Glomerular endothelial cell (primary cell): ENCODE data around the gene TRERF1. TPM values are rescaled to one million over a fixed set of nuclear protein-coding genes. Genes with fewer than 3 reads are reported as not detected.

Experiments
- DNase-seq: peaks from one replicate; pipeline ENCODE4 v3.0.0-alpha.2; 2011; ENCODE audit warnings: low read depth, low spot score; ENCODE audit errors: extremely low read depth
- total RNA-seq: library from RNA; depleted of rRNA; stranded (reverse); fragments of >200 nt; gene quantifications from 2 replicates; pipeline ENCODE4 v1.2.3, GENCODE V29; 2015

TRERF1 gene
- total RNA-seq, 1 donor from 2014 or later = 2.5 TPM

DNA sequence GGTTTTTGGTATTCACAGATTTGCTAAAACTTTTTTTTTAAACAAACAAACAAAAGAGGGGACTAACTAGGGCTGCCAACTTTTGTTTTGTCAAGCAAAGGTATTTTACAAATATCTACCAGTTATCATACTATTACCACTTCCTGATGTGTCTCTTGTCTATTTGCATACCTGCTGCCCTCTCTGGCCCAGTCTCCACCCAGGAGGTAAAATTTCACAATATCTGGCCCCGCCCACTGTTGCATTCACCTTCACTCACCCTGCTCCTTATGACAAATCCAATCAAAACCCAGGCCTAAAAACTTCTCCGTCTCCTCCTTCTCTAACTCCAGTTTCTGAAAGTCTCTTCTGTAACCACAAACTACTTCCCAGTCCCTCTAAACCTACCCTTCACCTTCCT is 82.2 kb downstream of the TRERF1 start:
- no peak for DNase-seq

GRCh38 chr6:42368181-42368580 is 83.5 kb downstream of the TRERF1 start:
- DNase-seq = no peak

DNA sequence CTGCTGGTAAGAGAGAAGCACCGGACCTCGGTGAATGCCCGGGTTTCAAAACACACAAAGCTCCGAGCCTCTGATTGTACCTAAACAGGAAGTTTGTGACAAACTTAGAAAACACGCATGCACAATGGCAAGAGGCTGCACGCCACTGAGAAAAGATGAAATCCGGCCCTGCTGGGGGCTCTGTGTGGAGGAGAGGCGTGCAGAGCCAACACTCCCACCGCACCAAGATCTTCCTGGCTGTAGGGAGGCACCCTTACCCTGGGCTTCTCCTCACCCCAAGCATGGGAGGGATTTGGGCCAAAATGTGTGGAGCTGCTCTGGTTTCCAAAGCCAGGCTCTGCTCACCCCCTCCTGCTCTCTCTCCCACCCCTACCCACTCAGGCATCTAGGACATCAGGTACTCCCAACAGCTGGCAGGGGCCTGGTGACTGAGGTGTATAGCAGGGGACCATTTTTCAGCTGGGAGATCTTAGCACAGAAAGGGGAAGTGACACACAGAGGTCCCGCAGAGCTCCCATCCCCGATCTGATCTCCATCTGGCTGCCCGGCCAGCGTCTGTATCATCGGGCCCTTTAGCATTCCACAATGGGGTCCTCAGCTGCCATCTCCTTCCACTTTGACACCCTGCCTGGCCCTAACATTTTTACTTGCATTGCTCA is 84.2 kb downstream of the TRERF1 start:
- DNase-seq = no peak

- DNase-seq = no peak
Measured at GRCh38 chr6:42366999-42367352, 84.8 kb downstream of the TRERF1 start.

GRCh38 chr6:42366011-42366705 is 85.6 kb downstream of the TRERF1 start:
- DNase-seq = no peak

- DNase-seq = no peak
Measured at GRCh38 chr6:42365021-42365420, 86.7 kb downstream of the TRERF1 start.

GRCh38 chr6:42363926-42364849 is 87.5 kb downstream of the TRERF1 start:
- DNase-seq = no peak

GRCh38 chr6:42361036-42361435 is 90.7 kb downstream of the TRERF1 start:
- no peak for DNase-seq

DNA sequence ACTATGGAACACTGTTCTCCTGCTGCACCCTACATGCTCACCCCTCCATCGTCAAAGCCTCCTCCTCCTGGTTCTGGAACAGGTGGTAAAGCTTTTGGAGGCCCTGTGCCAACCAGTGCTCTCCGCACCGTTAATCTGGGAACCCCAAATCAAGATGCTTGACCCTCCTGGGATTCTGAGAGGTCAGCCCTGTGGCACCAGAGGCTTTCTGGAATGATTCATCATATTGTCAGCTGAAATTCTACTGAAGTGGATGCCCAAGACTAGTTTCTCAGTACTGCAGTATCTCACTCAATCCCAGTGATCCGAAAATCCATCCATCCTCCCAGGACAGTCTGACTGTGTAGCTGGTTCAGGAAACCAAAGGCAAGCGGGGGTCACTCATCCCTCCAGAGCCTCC is 92.7 kb downstream of the TRERF1 start:
- no peak for DNase-seq

DNA sequence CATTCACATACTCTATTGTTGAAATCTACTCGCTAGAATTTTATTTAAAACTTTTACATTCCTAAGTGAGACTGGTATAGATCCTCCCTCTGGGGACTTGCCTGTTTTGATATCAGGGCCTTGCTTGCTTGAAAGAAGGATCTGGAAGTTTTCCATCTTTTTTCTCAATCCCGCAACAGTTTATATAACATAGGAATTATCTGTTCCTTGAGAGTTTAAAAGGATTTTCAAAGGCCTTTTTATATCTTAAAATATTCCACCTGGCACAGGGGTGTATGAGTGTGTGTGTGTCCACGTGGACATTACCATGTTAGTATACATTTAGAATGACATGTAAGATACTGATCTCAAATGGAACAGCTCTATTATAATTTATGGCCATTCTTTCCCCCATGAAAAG is 96.3 kb downstream of the TRERF1 start:
- DNase-seq = no peak

DNA sequence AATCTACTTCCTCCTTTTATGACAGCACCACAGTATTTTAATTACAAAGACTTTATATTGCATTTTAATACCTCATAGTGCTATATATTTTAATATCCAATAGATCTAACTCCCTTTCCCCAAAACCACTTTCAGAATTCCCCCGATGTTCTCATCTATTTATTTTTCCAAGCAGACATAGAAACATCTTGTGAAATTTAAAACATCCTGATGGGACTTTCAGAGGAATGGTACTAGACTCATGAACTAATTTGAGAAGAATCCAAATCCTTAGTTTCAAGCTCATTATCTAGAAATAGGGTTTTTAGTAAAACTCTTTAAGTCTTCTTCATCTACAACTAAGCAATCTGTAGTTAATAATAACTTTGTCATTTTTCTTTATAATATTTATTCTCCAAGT is 97.0 kb downstream of the TRERF1 start:
- DNase-seq = no peak

- no peak for DNase-seq
Measured at GRCh38 chr6:42352856-42353564, 98.7 kb downstream of the TRERF1 start.

DNA sequence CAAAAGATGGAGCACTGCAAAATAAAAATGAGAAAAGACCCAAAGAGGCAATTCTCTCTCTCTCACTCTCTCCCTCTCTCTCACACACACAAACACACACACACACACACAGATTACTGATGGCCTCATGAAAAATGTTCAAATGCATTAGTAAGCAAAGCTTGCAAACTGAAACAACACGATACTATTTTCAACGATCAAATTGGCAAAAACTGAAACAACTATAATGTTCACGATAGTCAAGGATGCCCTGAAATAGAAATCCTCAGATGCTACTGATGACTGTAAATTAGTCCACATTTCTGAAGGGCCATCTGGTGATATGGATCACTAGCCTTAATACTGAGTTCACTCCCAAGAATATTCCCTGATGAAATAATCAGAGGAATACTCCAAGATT is 100.8 kb downstream of the TRERF1 start:
- no peak for DNase-seq

DNA sequence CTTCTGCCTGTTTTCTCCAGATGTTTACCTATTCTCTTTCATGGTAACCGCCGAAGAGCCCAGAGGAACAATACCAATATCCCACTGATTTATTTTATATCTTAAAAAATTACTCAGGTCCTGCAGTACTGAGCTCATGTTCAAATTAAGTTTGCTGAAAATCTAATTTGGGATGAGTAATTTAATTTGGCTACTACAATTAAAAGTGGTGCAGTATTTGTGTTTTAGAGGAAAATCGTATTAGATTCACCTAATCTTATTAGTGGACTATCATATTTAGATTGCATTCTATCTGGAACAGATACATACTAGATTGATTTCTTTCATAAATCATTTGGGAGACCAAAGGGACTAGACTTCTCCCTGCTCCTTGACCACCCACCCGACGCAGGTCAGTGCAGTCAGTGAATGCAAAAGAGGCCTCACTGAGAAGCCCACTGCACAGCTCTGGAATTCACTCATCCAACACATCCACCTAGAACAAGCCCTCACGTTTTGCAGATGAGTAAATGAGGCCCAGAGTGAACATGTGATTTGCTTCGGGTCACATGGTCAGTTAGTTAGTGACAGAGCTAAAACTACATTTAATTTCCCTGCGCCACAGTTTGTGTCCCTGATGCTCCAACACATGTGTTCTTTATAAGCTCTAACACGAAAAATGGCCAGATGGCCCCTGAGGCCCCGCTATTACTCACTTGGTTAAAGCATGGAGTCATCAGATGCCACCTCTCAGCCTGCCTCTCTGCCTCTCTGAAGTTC is 101.8 kb downstream of the TRERF1 start:
- DNase-seq = no peak

DNA sequence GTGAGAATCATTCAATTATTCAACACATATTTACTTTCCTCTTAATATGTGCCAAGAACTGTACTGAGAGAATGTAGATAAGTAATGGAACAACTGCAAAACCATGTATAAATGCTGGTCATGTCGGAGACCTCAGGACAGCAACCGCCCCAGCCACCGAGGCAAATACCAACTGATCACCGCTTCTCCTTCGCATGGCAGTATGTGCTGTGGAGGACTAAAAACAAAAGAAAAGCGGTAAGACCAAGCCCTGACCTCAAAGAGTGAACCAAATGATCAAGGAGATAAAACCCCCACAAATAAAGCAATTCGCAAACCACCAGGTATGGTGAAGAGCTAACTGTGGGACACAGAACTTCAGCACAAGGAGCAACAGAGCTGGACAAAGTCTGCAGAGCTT is 104.3 kb downstream of the TRERF1 start:
- DNase-seq = no peak

DNA sequence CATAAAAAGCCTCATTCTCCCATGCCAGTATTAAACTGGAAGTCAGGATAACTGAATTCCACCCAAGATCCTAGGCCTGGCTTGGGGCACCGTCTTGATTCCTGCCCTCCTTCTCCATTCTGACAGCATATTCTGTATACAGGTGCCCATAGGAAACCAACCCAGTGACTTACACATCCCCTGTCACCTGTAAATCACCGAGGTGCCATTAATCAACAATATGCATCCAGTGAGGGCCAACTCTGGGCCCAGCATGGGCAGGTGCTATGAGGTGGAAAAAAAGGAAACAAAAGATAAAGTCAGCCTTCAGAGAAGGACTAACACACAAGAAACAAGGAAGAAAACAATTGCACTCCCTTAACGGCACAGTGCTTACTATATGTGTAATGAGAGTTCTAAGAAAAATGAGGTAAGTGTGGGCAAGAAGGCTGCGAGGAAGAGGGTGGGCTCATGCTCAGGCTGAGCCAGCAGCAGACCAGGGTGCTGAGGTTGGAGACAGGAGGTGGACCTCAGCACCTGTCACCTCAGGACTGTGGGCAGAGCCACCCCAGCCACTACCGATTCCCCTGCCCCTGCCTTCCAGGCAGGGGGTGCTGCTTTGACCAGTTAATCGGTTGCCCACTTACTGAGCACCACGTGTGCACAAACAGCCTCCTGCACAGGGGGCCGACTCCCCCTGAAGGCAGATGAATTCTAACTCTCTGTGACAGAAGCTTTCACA is 105.9 kb downstream of the TRERF1 start:
- no peak for DNase-seq

DNA sequence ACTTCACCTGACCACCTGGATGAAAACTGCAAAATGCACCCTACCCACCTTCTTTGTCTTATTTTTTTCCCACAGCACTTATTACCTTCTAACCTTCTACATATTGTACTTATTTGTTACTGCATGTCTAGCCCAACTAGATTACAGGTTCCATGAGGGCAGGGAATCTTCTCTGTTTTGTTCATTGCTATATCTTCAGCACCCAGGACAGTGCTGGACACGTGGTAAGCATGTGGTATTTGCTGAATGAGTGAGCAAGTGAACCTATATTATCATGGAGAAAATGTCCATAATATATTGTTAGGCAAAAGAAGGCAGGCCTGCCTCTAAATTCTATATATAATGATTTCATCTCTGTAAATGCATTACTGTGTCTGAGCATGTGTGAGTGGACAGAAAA is 107.0 kb downstream of the TRERF1 start:
- DNase-seq = no peak

DNA sequence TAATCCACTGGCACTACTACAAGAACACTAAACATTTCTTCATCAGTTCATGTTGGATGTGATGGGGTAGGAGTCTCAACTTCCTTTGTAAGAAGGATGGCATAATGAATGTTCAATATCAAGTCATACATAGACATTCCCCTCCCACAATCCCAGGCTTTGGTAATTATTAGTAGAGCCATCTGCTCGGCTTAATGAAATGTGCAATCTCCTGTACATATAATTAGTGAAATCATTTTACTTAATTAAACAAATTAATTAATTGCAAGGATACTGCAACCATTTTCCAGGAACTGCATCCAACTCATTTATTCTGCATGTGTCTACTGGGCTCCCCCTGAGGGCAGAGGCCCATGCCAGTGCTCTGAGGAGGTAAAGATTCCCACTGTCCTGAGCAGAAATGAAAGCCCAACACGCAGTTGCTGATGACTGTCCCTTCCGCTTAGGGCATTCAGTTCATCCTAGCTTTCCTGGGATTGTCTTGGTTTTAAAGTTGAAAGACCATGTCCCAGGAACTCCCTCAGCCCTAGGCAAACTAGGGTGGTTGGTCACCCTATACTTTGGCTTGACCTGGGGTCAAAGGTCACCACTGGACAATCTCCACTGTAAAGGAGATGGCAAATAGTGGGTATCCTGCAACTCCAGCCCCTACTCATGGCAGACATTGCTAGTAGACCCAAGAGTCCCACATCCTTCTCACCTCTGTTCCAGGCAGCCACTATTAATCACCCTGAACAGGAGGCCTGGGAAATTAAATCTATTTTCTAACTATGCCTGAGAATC is 109.8 kb downstream of the TRERF1 start:
- no peak for DNase-seq

- no peak for DNase-seq
Measured at GRCh38 chr6:42341221-42341620, 110.5 kb downstream of the TRERF1 start.
